Mesenchymal stem cell (in vitro differentiated cells and primary cell): Measurements from ENCODE around the gene NLGN4Y.

Experiments used
- DNase-seq: peaks from one replicate; pipeline ENCODE4 v3.0.0-alpha.2; 2013
- H2AFZ ChIP-seq: one replicate; pipeline ENCODE4 v1.6.1; 2013; ENCODE audit warnings: low read depth, mild to moderate bottlenecking, control low read depth, inconsistent platforms, low read length, moderate library complexity
- H2AK5ac ChIP-seq: 2 replicates; pipeline ENCODE4 v1.6.1; 2013; ENCODE audit warnings: low read length, moderate library complexity, mild to moderate bottlenecking, inconsistent platforms; ENCODE audit not compliant: severe bottlenecking
- H2BK120ac ChIP-seq: one replicate; pipeline ENCODE4 v1.6.1; 2013; ENCODE audit warnings: low read depth, mild to moderate bottlenecking, inconsistent platforms, low read length, moderate library complexity
- H2BK12ac ChIP-seq, 2 experiments: one replicate each; pipeline ENCODE4 v1.6.1; 2013; ENCODE audit warnings: inconsistent platforms in 2 of 2, low read length in 2 of 2, mild to moderate bottlenecking in 2 of 2, moderate library complexity in 2 of 2, control low read depth in 1 of 2
- H2BK15ac ChIP-seq: one replicate; pipeline ENCODE4 v1.6.1; 2013; ENCODE audit warnings: mild to moderate bottlenecking, low read depth, inconsistent platforms; ENCODE audit not compliant: poor library complexity, severe bottlenecking
- H2BK5ac ChIP-seq: 2 replicates; pipeline ENCODE4 v1.6.1; 2013; ENCODE audit warnings: low read depth, mild to moderate bottlenecking, low read length, control low read depth, inconsistent platforms; ENCODE audit not compliant: poor library complexity, severe bottlenecking
- H3K14ac ChIP-seq, 2 experiments: one replicate each; pipeline ENCODE4 v1.6.1; 2013; ENCODE audit warnings: inconsistent platforms in 2 of 2, low read length in 2 of 2, control low read depth in 1 of 2, mild to moderate bottlenecking in 1 of 2, moderate library complexity in 1 of 2
- H3K18ac ChIP-seq, 2 experiments: one replicate each; pipeline ENCODE4 v1.6.1; 2013; ENCODE audit warnings: inconsistent platforms in 2 of 2, low read length in 2 of 2, control low read depth in 1 of 2, low read depth in 1 of 2, mild to moderate bottlenecking in 1 of 2
- H3K23ac ChIP-seq, 2 experiments: one replicate each; pipeline ENCODE4 v1.6.1; 2013; ENCODE audit warnings: inconsistent platforms in 2 of 2, low read length in 2 of 2, mild to moderate bottlenecking in 2 of 2, moderate library complexity in 2 of 2, control low read depth in 1 of 2
- H3K27ac ChIP-seq: 2 replicates; pipeline ENCODE4 v1.5.1; 2013; ENCODE audit warnings: mild to moderate bottlenecking, moderate library complexity, low read length, control low read depth, inconsistent platforms; ENCODE audit not compliant: poor library complexity, severe bottlenecking
- H3K27me3 ChIP-seq, 2 experiments: 2 replicates each; pipeline versions ENCODE4 v1.6.1 to v1.7.0; 2013; ENCODE audit warnings: low read length in 2 of 2, mild to moderate bottlenecking in 2 of 2, moderate library complexity in 2 of 2, control low read depth in 1 of 2, inconsistent platforms in 1 of 2; ENCODE audit not compliant: control insufficient read depth in 1 of 2, insufficient read depth in 1 of 2
- H3K36me3 ChIP-seq, 2 experiments: 2 replicates each; pipeline versions ENCODE4 v1.6.1 to v1.7.0; 2013; ENCODE audit warnings: low read length in 2 of 2, control low read depth in 1 of 2, inconsistent platforms in 1 of 2, low read depth in 1 of 2, mild to moderate bottlenecking in 1 of 2; ENCODE audit not compliant: insufficient read depth in 2 of 2, control insufficient read depth in 1 of 2
- H3K4ac ChIP-seq, 2 experiments: one replicate each; pipeline ENCODE4 v1.6.1; 2013; ENCODE audit warnings: inconsistent platforms in 2 of 2, low read length in 2 of 2, mild to moderate bottlenecking in 2 of 2, moderate library complexity in 2 of 2, control low read depth in 1 of 2, low read depth in 1 of 2
- H3K4me1 ChIP-seq: 2 replicates; pipeline ENCODE4 v1.6.1; 2013; ENCODE audit warnings: low read depth, low read length, control low read depth; ENCODE audit not compliant: control insufficient read depth, insufficient read depth
- H3K4me2 ChIP-seq: 2 replicates; pipeline ENCODE4 v1.6.1; 2013; ENCODE audit warnings: low read length, mild to moderate bottlenecking, inconsistent platforms; ENCODE audit not compliant: poor library complexity, severe bottlenecking
- H3K4me3 ChIP-seq, 2 experiments: 2 replicates each; pipeline versions ENCODE4 v1.5.1 to v1.7.0; 2013; ENCODE audit warnings: low read length in 2 of 2, mild to moderate bottlenecking in 2 of 2, control low read depth in 1 of 2, low read depth in 1 of 2; ENCODE audit not compliant: insufficient read depth in 1 of 2
- H3K79me1 ChIP-seq: replicated peaks from 2 replicates; pipeline ENCODE4 v1.6.1; 2013; ENCODE audit warnings: mild to moderate bottlenecking, control low read depth, low read length, inconsistent platforms; ENCODE audit not compliant: poor library complexity, severe bottlenecking
- H3K9ac ChIP-seq: 2 replicates; pipeline ENCODE4 v1.7.0; 2013; ENCODE audit warnings: mild to moderate bottlenecking, low read length, moderate library complexity
- H3K9me3 ChIP-seq: 2 replicates; pipeline ENCODE4 v1.7.0; 2013; ENCODE audit warnings: mild to moderate bottlenecking, low read length; ENCODE audit not compliant: control insufficient read depth
- H4K8ac ChIP-seq: one replicate; pipeline ENCODE4 v1.6.1; 2013; ENCODE audit warnings: inconsistent platforms, mild to moderate bottlenecking, low read length, moderate library complexity
- H4K91ac ChIP-seq: one replicate; pipeline ENCODE4 v1.6.1; 2013; ENCODE audit warnings: mild to moderate bottlenecking, low read length, inconsistent platforms
- WGBS: methylation state at CpG from one replicate; pipeline ENCODE4 v1.1.7; 2013; ENCODE audit warnings: mixed read lengths; 5-methylcytosine and 5-hydroxymethylcytosine counted together

The NLGN4Y gene

DNA sequence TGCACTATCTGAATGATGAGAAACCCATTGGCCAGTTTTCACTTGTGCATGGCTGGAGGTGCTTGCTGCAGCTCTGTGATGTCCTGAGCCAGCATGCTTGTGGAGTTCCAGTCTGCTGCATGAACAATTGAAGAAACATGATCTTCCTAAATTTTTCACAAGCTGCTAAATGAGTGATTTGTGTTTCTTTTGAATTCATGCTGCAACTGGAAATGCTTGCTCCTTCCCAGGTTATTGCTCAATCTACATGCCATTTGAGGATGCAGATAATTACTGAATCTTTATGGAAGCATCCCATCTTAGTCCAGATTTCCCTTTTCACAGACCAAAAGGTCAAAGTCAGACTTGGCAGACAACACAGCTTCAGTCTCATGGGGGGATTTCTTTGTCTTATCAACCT, 170.2 kb downstream of the NLGN4Y start:
- Histone ChIP-seq H4K91ac (no peak overlapping the region), H3K4ac (no peak overlapping the region)

DNA sequence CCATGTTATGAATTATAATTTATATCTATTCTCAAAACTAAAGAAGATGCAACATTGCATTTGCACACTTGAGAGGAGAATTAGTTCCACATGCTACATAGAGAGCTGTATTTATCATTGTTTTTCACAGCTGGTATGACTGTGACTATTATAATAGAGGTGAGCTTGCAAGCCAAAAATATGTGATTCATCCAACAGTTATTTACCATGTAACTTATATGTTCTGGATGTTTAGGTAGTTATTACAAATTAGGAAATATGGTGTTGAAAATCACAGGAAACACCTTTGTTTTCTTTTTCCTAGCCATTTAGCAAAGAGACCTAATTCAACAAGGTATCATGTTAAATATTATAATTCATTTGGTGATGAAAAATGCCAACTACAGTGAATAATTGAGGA, 183.8 kb downstream of the NLGN4Y start:
- no peak overlapping the region for H3K4me2 ChIP-seq
- no peaks in the 10 kb centered on the region for H3K27me3 ChIP-seq
- H3K27ac ChIP-seq = no peak overlapping the region
- no peak overlapping the region for H2BK120ac ChIP-seq
- no peak overlapping the region for H4K91ac ChIP-seq
- no peak overlapping the region for H3K14ac ChIP-seq
- H3K4ac ChIP-seq = no peak overlapping the region
- H3K9ac ChIP-seq = no peak overlapping the region
- H3K36me3 ChIP-seq = no peaks in the 10 kb centered on the region
- no peak overlapping the region for H2BK5ac ChIP-seq
- H2BK15ac ChIP-seq = no peak overlapping the region
- no peaks in the 10 kb centered on the region for H3K9me3 ChIP-seq
- H3K4me1 ChIP-seq = no peaks in the 10 kb centered on the region
- H2AK5ac ChIP-seq = no peak overlapping the region
- no peak overlapping the region for H4K8ac ChIP-seq
- H2AFZ ChIP-seq = no peak overlapping the region
- H2BK12ac ChIP-seq = no peak overlapping the region
- H3K18ac ChIP-seq = no peak overlapping the region
- peaks cover 1% of the 10 kb centered on the region for H3K79me1 ChIP-seq
- no peak overlapping the region for H3K4me3 ChIP-seq
- no peak for DNase-seq
- H3K23ac ChIP-seq = no peak overlapping the region

More for the DNA sequence above, 170.2 kb downstream of the NLGN4Y start:
- no peak overlapping the region for H3K14ac ChIP-seq
- no peaks in the 10 kb centered on the region for H3K36me3 ChIP-seq
- H2BK120ac ChIP-seq = no peak overlapping the region
- no peaks in the 10 kb centered on the region for H3K27me3 ChIP-seq
- H3K4me2 ChIP-seq = no peak overlapping the region
- no peak overlapping the region for H3K18ac ChIP-seq
- H3K4me3 ChIP-seq = no peak overlapping the region
- H2BK15ac ChIP-seq = no peak overlapping the region
- peaks cover 4% of the 10 kb centered on the region for H3K79me1 ChIP-seq
- no peak overlapping the region for H3K27ac ChIP-seq
- no peak overlapping the region for H3K9ac ChIP-seq
- DNase-seq = no peak
- no peak overlapping the region for H2BK12ac ChIP-seq
- no peak overlapping the region for H3K23ac ChIP-seq
- H3K9me3 ChIP-seq = no peaks in the 10 kb centered on the region
- no peak overlapping the region for H2AFZ ChIP-seq
- no peaks in the 10 kb centered on the region for H3K4me1 ChIP-seq
- H2BK5ac ChIP-seq = no peak overlapping the region
- H2AK5ac ChIP-seq = no peak overlapping the region
- H4K8ac ChIP-seq = no peak overlapping the region

DNA sequence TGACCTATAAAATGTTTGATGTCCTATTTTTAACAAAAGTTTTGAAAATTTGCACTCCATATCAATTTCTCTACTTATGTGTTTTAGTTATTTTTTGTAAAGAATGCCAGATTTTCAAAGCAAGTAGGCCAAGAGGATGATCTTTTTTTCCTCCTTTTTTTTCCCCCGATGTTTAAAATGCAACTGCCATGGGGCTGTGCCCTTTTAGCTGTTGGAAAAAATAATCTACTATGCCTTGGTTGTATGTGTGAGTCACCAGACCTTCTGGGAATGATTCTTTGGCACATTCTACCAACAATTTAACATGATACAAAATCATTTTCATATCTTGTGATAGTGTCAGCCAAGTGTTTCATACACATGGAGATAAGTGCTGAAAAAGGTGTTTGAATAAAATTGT, 217.3 kb downstream of the NLGN4Y start:
- Histone ChIP-seq H2AK5ac (no peak overlapping the region), H3K79me1 (no peaks in the 10 kb centered on the region), H4K91ac (no peak overlapping the region), H3K4me3 (no peak overlapping the region), H4K8ac (no peak overlapping the region), H2BK12ac (no peak overlapping the region), H3K9me3 (no peaks in the 10 kb centered on the region), H3K4ac (no peak overlapping the region), H3K9ac (no peak overlapping the region), H3K4me2 (no peak overlapping the region), H3K27me3 (no peaks in the 10 kb centered on the region), H2BK15ac (no peak overlapping the region), H3K18ac (no peak overlapping the region), H3K4me1 (no peaks in the 10 kb centered on the region), H3K36me3 (no peaks in the 10 kb centered on the region), H2BK120ac (no peak overlapping the region), H3K14ac (no peak overlapping the region), H3K27ac (no peak overlapping the region), H2BK5ac (no peak overlapping the region), H3K23ac (no peak overlapping the region), H2AFZ (no peak overlapping the region)
- no CpG with 5 or more reads among the region's 1 CpG for whole genome bisulfite sequencing
- no peak for DNase-seq

DNA sequence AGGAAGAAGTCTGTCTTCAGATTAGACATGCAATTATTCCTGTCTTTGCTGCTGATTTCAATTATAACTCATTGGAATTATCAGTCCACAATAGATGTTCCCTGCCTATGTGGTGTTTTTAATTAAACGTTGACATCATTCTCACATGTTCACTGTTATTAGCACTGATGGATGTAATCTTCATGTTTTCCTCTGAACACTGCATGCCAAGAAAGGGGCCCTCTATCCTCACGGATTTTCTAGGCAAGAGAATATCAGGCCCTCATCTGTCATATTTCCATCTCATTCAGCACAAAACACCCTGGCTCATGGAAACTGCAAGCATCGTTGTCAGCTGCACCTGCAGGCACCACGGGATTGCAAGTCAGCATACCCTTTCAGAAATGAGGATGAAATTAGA, 224.0 kb downstream of the NLGN4Y start:
- Histone ChIP-seq H3K4me1 (no peaks in the 10 kb centered on the region), H2AFZ (no peak overlapping the region), H2BK12ac (no peak overlapping the region), H3K4me3 (no peak overlapping the region), H3K18ac (no peak overlapping the region), H2BK15ac (no peak overlapping the region), H4K8ac (no peak overlapping the region), H3K4me2 (no peak overlapping the region), H2BK5ac (no peak overlapping the region), H3K4ac (no peak overlapping the region), H3K23ac (no peak overlapping the region), H3K79me1 (no peaks in the 10 kb centered on the region), H2BK120ac (no peak overlapping the region), H3K36me3 (no peaks in the 10 kb centered on the region), H3K9me3 (no peaks in the 10 kb centered on the region), H3K14ac (no peak overlapping the region), H3K9ac (no peak overlapping the region), H4K91ac (no peak overlapping the region), H3K27ac (no peak overlapping the region), H2AK5ac (no peak overlapping the region), H3K27me3 (no peaks in the 10 kb centered on the region)
- no peak for DNase-seq
- WGBS = 90% methylated on average over 2 of the region's 4 CpGs
